GM20431 (cell line): ENCODE data around the gene CFAP74.

Experiments used
- in situ Hi-C: fragments of 300-500 bp; cut with MseI, MboI; formaldehyde crosslinking; loops from one replicate; pipeline ENCODE4 v1.15.0; 2020; ENCODE audit warnings: low sequenced_read_pairs; ENCODE audit not compliant: unreplicated experiment

The CFAP74 gene

DNA sequence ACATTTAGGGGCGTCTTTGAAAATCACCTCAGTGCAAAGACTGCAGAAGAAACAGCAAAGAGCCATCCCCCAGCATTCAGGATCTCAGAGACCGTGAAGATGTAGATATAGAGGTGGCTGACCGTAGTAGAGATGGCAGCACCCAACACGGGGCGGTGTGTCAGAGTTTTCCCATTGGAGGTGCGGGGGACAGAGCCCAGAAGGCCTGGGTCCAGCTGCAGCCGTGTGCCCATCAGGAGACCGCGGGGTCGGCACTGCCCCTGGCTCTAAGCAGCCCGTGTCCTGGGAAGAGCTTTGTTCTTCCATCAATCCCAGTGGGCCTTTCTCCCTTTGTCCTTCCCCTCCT lies 16.7 kb upstream of the CFAP74 start:
- in situ Hi-C loops: no loop called here

DNA sequence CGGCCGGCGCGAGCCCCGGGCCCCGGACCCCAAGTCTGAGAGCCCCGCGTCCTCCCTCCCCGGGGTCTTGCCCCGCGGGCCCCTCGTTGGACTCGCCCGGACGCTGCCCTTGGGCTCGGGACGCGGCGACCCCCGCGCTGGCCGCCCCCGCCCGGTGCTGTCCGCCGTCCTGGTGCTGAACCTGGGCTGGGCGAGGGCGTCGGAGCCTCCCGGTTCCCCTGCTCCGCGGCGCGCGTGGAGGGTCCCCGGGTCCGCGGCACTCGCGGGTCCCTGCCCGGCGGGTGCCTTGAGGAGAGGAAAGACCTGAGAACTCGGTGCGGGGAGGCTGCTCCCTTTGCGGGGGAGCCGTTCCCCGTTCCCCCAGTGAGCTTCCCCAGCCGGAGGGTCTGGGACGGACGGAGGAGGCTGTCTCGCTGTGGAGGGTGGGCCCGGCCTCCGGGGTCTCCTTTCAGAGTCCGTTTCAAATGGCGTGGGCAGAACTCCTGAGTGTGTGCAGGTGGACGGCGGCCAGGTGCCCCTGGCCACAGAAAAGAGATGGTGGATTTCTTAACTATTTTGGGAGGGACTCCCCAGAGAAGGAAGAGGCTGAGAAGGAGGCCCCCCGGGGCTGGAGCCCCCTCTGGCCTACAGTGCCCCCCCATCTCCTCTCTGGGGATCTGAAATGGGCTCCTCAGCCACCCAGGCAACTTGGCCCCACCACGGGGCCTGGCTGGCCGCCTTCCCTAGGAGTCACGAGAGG lies 16.2 kb upstream of the CFAP74 start:
- in situ Hi-C loops: no loop called here

DNA sequence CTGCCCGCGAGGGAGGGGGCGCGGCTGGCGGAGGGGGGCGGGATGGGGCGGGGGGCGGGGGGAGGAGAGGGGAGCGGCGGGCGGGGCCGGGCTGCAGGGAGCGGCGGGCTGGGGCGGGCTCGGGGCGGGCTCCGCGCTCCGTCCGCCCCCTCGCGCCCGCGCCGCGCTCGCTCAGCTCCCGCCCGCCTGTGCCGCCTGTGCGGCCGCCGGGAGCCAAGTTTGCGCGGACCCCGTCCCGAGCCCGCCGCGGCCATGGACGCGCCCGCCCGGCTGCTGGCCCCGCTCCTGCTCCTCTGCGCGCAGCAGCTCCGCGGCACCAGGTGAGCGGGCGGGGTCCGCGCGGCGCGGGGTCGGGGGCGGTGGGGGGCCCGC lies 15.6 kb upstream of the CFAP74 start, which contains the start of gene GABRD:
TSS of gene GABRD (plus strand) at position 174 of the 372 bp plus-strand sequence. CDS start at position 253, 79 bp downstream.
- in situ Hi-C loops: no loop called here

DNA sequence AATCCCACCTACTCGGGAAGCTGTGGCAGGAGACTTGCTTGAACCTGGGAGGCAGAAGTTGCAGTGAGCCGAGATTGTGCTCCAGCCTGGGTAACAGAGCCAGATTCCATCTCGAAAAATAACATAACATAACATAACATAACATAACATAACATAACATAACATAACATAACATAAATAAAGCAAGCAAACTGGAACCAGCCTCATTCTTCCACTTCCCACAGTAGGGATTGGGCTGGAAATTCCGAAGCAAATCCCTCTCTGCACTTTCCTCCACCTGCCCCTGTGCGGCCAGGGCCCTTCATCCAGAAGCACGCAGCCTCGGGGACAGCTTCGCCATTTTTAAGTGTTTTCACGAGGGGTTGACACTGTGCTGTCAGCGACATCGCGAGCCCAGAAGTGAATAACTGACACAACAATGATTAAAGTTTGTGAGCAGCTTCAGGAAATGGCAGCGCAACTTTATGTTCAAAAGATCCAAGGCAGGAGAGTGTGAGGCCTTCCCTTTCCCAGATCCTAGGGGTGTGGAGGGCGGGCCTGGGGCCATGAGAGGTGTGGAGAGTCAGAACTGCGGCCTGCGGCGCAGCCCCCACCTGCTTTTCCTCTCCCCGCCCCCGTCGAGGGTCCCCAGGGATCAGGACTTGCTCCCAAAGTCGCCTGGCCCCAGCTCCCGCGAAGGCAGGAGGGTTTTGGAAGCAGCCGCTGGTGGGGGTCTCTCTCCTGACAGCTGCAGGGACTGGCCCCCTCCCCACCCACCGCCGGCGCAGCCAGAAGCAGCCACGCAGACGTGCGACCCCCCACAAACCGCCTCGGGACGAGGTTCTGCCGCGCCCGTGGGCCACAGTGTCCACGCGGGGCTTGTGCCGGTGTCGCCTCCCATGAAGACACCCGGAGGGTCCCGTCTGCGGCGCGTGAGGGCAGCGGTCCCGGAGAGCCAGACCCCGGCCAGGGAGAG lies 14.9 kb upstream of the CFAP74 start:
- in situ Hi-C loops: no loop called here

DNA sequence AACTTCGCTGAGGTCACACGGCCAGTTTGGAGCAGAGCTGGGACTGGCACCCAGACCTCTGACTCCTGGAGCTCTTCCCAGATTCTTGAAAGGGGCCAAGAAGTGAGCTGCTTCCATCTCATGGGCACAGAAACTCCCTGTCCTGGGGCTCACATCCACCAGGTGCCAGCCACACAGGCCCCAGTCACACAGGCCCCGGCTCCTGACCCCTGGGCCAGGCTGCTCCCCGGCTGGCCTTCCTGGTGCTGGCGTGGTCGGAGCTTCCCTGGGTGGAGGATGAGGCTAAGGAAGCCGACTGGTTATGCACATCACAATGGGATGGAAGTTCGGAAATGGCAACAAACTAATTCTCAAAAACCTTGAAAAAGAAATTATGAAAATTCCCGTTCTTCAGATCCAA lies 12.5 kb upstream of the CFAP74 start:
- in situ Hi-C loops: no loop called here

DNA sequence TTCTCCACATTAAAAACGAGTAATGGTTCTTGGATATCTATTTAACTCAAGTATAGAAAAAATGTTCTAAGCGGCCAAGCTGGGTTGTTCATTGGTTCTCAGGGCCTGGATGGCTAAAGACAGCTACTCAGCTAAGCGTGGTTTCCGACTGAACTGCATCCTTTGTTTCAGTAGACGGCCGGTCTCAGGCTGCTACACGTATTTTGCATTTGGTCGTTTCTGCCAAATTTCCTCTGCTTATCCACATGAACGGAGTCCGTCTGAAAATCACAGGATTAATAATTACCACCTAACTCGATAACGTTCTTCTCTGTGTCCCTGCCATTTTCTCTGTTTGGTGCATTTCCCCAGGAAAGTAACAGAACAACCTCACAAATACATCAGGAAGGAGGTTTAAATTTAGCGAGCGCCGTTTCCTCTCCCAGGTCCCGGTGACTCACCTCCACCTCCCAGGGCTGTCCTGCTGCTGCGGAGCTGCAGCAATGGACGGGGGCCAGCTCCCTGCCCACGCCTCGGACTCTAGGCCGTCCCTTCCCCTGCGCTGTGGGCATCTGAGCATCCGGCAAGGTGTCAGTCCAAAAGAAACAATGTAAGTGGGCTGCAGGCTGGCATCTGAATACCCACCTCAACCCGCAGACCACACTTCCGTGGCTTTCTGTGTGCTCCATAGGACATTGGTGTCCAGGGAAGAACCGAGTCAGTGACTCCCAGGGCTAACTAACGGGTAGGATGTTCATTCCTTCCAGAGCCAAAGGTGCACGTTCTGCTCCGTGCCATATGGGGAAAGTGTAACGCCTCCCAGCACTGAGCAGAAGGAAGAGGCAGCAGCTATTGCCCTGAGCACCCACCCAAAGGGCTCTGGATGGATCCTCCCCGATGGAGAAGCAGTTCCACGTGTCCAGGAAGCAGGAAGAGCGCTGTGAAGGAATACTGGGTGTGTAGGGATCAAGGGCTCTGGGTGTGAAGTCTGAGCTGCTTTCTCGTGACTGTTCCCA lies 11.5 kb upstream of the CFAP74 start:
- in situ Hi-C loops: no loop called here

DNA sequence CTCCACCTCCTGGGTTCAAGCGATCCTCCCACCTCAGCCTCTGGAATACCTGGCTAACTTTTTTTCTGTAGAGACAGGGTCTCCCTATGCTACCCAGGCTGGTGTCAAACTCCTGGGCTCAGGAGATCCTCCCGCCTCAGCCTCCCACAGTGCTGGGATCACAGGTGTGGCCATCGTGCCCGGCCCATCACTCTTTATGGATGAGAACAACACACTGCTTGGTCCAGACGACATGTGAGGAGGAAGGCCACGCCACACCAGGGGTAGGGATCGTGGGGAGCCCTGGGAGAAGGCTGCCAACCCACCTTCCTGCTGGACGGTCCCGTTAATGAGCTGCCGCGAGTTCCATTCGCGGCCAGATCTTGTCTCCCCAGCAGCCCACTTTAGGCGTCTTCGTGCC lies 10.6 kb upstream of the CFAP74 start:
- in situ Hi-C loops: no loop called here

DNA sequence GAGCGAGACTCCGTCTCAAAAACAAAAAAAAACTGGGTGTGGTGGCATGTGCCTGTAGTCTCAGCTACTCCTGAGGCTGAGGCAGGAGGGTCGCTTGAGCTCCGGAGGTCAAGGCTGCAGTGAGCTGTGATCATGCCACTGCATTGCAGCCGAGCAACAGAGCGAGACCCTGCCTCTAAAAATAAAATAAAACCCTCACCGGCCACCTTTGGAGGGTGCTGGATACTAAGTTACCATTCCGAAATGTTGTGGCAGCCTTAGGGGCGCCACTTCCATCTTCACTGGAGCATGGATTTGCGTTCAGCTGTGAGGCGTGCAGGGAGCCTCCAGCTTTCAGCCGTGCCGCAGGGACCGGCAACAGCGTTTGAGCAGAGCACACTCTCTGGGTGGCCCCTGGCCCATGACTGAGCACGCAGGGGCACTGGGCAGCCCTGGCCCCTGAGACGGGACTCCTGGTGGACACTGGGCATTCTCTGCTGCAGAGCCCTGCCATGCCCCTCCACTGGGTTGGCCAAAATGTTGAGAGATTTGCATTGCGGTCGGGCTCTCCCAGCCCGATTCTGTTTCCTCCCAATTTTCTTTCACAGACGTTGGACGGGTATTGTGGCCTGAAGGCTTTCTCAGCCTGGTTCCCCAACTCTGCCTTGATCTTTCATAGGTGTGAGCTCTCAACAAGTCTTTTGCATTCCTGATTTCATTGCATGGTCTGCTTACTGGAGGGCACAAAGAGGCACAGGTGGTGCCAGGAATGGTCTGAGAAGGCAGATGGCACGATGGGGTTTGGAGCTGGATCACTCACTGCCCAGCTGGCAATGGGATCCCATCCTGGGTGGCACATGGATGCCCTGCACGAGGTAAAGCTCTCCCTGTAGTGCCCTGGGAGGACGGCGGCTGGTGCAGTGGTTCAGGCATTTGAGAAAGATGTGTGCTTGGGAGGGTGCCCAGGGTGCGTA lies 5.8 kb upstream of the CFAP74 start:
- in situ Hi-C loops: no loop called here

DNA sequence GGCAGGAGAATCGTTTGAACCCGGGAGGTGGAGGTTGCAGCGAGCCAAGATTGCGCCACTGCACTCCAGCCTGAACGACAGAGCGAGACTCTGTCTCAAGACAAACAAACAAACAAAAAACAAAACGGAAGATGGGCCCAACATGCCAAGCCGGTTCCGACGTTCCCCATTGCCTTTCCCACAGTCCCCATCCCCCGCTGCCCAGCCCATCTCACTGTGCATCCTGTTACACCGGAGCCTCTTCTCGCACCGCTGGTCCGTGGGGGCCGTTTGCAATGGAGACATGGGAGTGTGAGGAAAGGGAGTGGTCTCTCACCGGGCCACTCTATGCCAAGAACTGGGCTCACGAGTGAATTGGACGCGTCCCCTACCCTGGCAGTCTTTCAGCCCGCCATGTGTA lies 1.3 kb upstream of the CFAP74 start:
- in situ Hi-C loops: no loop called here

DNA sequence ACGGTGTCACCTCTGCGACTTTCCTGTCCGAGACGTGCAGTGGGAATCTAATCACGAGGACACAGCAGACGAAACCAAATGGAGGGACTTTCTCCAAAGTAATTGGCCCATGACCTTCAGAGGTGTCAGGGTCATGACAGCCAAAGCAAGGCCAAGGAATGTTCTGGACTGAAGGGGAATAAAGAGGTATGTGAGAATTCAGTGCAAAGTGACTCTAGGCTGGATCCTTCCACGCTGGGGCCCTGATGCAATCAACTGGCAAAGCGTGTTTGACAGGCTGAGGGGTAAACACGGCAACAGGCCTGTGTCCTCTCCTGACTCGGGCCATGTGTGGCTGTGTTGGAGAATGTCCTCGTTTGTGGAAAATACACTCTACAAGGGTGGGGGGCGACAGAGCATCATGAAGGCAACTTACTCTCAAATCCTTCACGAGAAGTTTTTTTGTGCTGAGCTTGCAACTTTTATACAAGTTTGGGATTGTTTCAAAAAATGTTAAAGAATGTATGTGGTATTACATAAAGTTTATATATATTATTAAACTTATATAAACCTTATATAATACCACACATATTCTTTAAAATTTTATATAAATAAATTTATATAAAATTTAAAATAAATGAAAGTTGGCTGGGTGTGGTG lies 1.7 kb downstream of the CFAP74 start:
- in situ Hi-C loops: no loop called here

DNA sequence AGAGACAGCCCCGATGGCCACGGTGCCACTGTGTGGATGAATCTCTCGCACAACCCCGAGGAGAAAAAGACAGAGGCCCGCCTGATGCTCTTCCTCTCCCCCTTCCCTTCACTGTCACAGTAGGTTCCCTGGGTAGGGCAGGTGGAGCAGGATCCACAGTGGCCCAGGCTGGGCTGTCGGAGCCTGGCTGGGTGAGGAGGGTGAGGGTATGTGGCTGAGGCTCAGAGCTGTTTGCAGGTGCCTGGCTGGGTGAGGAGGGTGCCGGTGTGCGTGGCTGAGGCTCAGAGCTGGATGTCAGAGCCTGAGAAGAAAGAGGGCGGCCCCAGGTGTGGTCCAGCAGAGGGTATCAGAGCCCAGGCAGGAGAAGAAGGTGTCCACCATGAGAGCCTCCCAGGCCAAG lies 2.7 kb downstream of the CFAP74 start:
- in situ Hi-C loops: no loop called here

DNA sequence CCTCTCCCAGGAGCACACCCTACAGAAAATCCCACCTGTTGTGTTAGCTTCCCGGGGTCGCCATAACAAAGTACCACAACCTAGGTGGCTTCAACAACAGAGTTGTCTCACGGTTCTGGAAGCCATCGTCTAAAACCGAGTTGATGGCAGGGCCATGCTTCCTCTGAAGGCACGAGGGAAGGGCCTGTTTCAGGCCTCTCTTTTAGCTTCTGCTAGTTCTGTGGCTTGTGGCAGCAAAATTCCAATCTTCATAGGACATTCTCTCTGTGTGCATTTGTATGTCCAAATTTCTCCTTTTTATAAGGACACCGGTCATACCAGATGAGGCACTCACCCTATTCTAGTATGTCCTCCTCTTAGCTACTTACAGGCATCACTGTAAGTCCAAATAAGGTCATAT lies 3.2 kb downstream of the CFAP74 start:
- in situ Hi-C loops: no loop called here

DNA sequence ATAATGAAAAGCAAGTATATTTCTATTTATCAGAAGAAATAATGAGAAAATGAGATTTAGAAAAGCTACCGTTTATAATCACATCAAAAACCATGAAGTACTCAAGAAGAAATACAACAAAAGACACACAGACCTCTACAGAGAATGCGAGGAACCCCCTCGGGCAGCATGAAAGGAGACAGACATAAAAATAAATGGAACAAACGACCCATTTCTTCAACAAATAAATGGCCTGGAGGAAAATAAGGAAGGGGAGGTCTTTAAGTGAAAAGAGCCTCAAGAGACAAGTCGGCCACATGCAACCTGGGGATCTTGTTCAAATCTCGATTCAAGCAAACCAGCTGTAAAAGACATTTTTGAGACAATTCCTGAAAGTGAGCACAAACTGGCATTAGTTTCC lies 6.0 kb downstream of the CFAP74 start:
- in situ Hi-C loops: no loop called here

DNA sequence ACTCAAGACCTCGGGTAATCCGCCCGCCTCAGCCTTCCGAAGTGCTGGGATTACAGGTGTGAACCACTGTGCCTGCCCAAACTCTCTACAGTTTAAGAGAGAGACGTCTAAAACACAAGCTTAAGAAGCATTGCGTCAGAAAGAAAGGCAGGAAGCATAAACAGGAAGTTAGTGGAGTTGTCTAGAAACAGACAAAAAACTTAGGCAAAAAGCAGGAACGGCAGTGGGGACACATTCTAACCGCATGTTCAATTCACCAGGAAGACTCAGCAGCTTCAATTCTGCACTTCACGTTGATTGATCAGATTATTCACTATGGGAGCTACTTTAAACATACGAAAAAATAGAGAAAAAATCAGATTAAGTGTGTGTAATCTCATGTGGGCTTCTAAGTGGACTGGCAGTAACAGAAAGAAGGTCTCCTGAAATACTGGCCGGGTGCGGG lies 7.4 kb downstream of the CFAP74 start:
- in situ Hi-C loops: no loop called here

DNA sequence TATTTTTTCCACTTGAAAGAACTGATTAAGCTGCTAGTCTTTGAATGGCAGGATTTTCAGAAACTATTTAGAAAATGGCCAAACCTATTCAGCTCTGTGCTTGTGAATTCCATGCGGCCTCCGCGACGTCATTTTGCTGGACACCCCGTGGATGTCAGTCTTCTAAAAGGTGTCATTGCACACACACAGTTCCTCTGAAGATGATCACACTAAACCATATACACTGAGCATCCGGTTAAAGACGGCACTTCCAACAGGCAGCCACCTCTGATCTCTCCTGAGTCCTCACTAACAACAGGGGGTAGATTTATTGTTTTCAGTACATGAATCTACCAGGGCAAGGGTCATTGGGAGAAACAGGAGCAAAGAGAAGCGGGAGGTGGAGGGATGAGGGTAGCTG lies 9.1 kb downstream of the CFAP74 start:
- in situ Hi-C loops: no loop called here

DNA sequence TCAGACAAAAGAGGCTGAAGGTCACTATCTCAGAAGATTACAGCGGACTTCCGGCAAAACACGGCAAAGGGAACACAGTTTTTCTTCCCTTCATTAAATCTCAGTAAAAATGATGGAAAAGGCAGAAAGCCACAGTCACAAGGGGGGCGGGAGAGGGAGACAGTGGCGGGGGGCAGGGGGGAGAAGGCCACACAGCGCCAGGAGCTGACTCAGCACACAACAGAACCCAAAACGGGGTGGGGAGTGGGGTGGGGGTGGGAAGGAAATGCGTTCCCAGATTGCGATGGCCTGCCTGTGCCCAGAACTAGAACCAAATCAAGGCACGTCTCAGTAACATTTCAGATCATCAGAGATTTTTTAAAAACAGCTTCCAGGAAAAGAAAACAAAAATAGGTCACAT lies 13.4 kb downstream of the CFAP74 start:
- in situ Hi-C loops: no loop called here

DNA sequence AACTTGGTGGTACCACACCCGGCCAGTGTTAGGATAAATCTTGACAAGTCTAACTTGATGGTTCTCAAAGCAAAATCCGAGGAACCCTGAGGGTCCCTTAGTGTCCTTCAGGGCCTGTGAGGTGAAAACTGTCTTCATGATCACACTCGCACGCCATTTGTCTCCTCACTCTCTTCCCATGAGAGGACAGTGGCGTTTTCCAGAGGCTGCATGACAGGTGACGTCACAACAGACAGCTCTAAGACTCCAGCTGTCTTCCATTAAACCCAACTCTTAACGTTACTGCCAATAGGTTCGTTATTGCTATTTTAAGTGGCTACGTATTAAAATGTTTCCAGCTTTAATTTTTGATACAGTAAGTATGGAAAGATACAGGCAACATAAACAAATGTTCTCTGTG lies 13.8 kb downstream of the CFAP74 start:
- in situ Hi-C loops: no loop called here

DNA sequence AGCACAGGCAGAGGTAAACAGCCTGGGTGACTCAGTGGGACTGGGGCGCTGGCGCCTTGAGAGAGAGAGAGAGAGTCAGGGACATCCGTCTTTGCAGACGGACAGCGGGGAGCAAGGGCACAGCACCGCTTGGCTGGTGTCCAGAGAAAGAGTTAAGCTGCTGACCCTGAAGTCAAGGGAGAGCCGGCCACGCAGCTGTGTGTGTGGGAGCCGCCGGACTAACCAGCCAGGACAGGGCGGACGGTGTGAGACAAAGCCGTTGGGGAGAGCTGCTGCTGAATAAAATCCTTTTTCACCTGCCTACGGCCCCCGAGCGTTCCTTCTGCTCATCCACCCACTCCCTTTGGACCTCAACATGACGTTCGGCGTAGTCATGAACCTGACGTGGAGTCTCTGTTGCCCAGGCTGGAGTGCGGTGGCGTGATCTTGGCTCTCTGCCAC lies 14.5 kb downstream of the CFAP74 start:
- in situ Hi-C loops: no loop called here
